SK-N-SH (cell line): ENCODE measurements around the gene KRAS. TPM values are rescaled to one million over a fixed set of nuclear protein-coding genes. Genes with fewer than 3 reads are reported as not detected.
A peak's percentile ranks its signal among the peaks of the same experiment; 100 is the strongest.

Source experiments
- CTCF ChIA-PET: fragments of 300-600, 350-600 bp; formaldehyde crosslinking; extraction: SDS; loops from one replicate; lab custom pipeline; 2021; lab: Yijun Ruan, JAX
- POLR2A ChIA-PET: fragments of 350-600 bp; sonication (Branson Sonifier 250); formaldehyde crosslinking; extraction: SDS; loops from one replicate; lab custom pipeline; 2020; ENCODE audit warnings: antibody characterized with exemption, inconsistent platforms; lab: Yijun Ruan, JAX
- DNase-seq: peaks from one replicate; pipeline ENCODE4 v3.0.0; 2012
- H2AFZ ChIP-seq: fragments of 200-600 bp; sonication (generic); 2 replicates; pipeline ENCODE4 v1.8.1; 2016; ENCODE audit warnings: antibody characterized with exemption, mild to moderate bottlenecking, low read depth
- H3F3A ChIP-seq: fragments of 200-600 bp; sonication (generic); replicated peaks from 2 replicates; pipeline ENCODE3; 2016; ENCODE audit warnings: antibody characterized with exemption, mild to moderate bottlenecking; ENCODE audit not compliant: insufficient read depth
- H3K27ac ChIP-seq, 2 experiments: fragments of 200-500 bp in 1 of 2; fragments of 200-600 bp in 1 of 2; sonication (Bioruptor generic) in 1 of 2; sonication (generic), shearing (Covaris generic) in 1 of 2; 2 replicates each; pipeline versions ENCODE4 v1.5.1 to v1.6.1; 2014 to 2016; ENCODE audit warnings: low read depth in 2 of 2, inconsistent platforms in 1 of 2, low read length in 1 of 2, mild to moderate bottlenecking in 1 of 2, mixed read lengths in 1 of 2
- H3K27me3 ChIP-seq: fragments of 200-600 bp; sonication (generic), shearing (Covaris generic); 2 replicates; pipeline ENCODE4 v1.6.1; 2016; ENCODE audit warnings: mixed run types; ENCODE audit not compliant: insufficient read depth
- H3K36me3 ChIP-seq, 2 experiments: fragments of 200-500 bp in 1 of 2; fragments of 200-600 bp in 1 of 2; sonication (Bioruptor generic) in 1 of 2; sonication (generic) in 1 of 2; replicated peaks in 1 of 2; 2 replicates each; pipeline versions ENCODE3 to v1.5.1; 2014 to 2016; ENCODE audit warnings: low read length in 1 of 2, mild to moderate bottlenecking in 1 of 2; ENCODE audit not compliant: insufficient read depth in 2 of 2, control insufficient read depth in 1 of 2
- H3K4me1 ChIP-seq, 2 experiments: fragments of 200-500 bp in 1 of 2; fragments of 200-600 bp in 1 of 2; sonication (Bioruptor generic) in 1 of 2; sonication (generic), shearing (Covaris generic) in 1 of 2; 2 replicates each; pipeline versions ENCODE4 v1.5.1 to v1.6.1; 2014 to 2016; ENCODE audit warnings: low read depth in 1 of 2, low read length in 1 of 2, mixed run types in 1 of 2; ENCODE audit not compliant: insufficient read depth in 2 of 2, control insufficient read depth in 1 of 2
- H3K4me2 ChIP-seq: fragments of 200-600 bp; sonication (generic), shearing (Covaris generic); 2 replicates; pipeline ENCODE4 v1.6.1; 2017; ENCODE audit warnings: mixed run types
- H3K4me3 ChIP-seq, 2 experiments: fragments of 200-500 bp in 1 of 2; fragments of 200-600 bp in 1 of 2; sonication (Bioruptor generic) in 1 of 2; sonication (generic), shearing (Covaris generic) in 1 of 2; 2 replicates each; pipeline versions ENCODE4 v1.5.1 to v1.8.1; 2014 to 2016; ENCODE audit warnings: low read depth in 2 of 2, inconsistent platforms in 1 of 2, low read length in 1 of 2, mild to moderate bottlenecking in 1 of 2, mixed read lengths in 1 of 2, moderate library complexity in 1 of 2
- H3K79me2 ChIP-seq: fragments of 200-600 bp; sonication (generic); 2 replicates; pipeline ENCODE4 v1.8.1; 2017; ENCODE audit warnings: mild to moderate bottlenecking; ENCODE audit not compliant: insufficient read depth
- H3K9ac ChIP-seq: fragments of 200-600 bp; sonication (generic); 2 replicates; pipeline ENCODE4 v1.6.1; 2017; ENCODE audit warnings: mixed run types
- H3K9me2 ChIP-seq: fragments of 200-600 bp; sonication (generic); 2 replicates; pipeline ENCODE4 v1.6.1; 2017; ENCODE audit warnings: mixed run types
- H3K9me3 ChIP-seq: fragments of 200-600 bp; sonication (generic); 2 replicates; pipeline ENCODE4 v1.6.1; 2017; ENCODE audit warnings: mixed run types, mild to moderate bottlenecking, moderate library complexity
- H4K20me1 ChIP-seq: fragments of 200-600 bp; sonication (generic); 2 replicates; pipeline ENCODE4 v1.6.1; 2017; ENCODE audit warnings: mild to moderate bottlenecking, mixed run types; ENCODE audit not compliant: insufficient read depth
- CHD2 ChIP-seq: fragments of 150-350 bp; IDR thresholded peaks from 2 replicates; pipeline ENCODE4 v1.6.1; 2018; ENCODE audit warnings: low read length; ENCODE audit not compliant: partially characterized antibody
- EZH2phosphoT487 ChIP-seq: fragments of 200-600 bp; sonication (generic); IDR thresholded peaks from 2 replicates; pipeline ENCODE4 v1.6.1; 2017; ENCODE audit warnings: low read depth, mixed run types, mild to moderate bottlenecking, antibody characterized with exemption, moderate library complexity, borderline replicate concordance
- FOSL2 ChIP-seq: IDR thresholded peaks from 2 replicates; pipeline ENCODE4 v1.4.0; 2012; ENCODE audit warnings: low read depth, mild to moderate bottlenecking, moderate library complexity, borderline replicate concordance
- GABPA ChIP-seq: IDR thresholded peaks from 2 replicates; pipeline ENCODE4 v1.4.0; 2012; ENCODE audit warnings: low read depth, mild to moderate bottlenecking
- JUND ChIP-seq: IDR thresholded peaks from 2 replicates; pipeline ENCODE4 v1.4.0; 2012
- POLR2AphosphoS5 ChIP-seq: IDR thresholded peaks from 2 replicates; pipeline ENCODE4 v1.6.1; 2012; ENCODE audit warnings: low read depth, low read length
- RAD21 ChIP-seq: IDR thresholded peaks from 2 replicates; pipeline ENCODE4 v1.6.1; 2012; ENCODE audit warnings: mild to moderate bottlenecking, low read length
- RFX5 ChIP-seq: IDR thresholded peaks from 2 replicates; pipeline ENCODE4 v1.6.1; 2012; ENCODE audit warnings: mild to moderate bottlenecking, improper control_type of control experiment, low read length
- TAF1 ChIP-seq: IDR thresholded peaks from 2 replicates; pipeline ENCODE4 v1.6.1; 2012; ENCODE audit warnings: low read depth, mild to moderate bottlenecking, low read length, moderate library complexity, borderline replicate concordance
- TCF12 ChIP-seq: IDR thresholded peaks from 2 replicates; pipeline ENCODE4 v1.4.0; 2012
- polyA plus RNA-seq, 3 experiments: library from polyadenylated mRNA; depleted of rRNA; stranded (reverse); fragments of >200 nt; gene quantifications; 2 replicates each; pipeline ENCODE4 v1.2.3, GENCODE V29; 2012
- TF ChIP-seq, protein P1 (sequence below): IDR thresholded peaks from 2 replicates; pipeline ENCODE4 v1.6.1; 2012; ENCODE audit warnings: mild to moderate bottlenecking, low read depth, low read length, moderate library complexity
- TF ChIP-seq, protein P2 (sequence below): IDR thresholded peaks from 2 replicates; pipeline ENCODE4; 2012
- TF ChIP-seq, protein P3 (sequence below): fragments of 200-600 bp; sonication (generic); IDR thresholded peaks from 2 replicates; pipeline ENCODE4 v1.6.1; 2017; ENCODE audit warnings: antibody characterized with exemption, mild to moderate bottlenecking, moderate library complexity
- TF ChIP-seq, protein P4 (sequence below): IDR thresholded peaks from 2 replicates; pipeline ENCODE4 v1.4.0; 2012; ENCODE audit warnings: low read depth, borderline replicate concordance

The KRAS gene
- polyA plus RNA-seq, 1 of the 3 experiments (the other 2 are of a cell fraction) = 8.0 TPM

DNA sequence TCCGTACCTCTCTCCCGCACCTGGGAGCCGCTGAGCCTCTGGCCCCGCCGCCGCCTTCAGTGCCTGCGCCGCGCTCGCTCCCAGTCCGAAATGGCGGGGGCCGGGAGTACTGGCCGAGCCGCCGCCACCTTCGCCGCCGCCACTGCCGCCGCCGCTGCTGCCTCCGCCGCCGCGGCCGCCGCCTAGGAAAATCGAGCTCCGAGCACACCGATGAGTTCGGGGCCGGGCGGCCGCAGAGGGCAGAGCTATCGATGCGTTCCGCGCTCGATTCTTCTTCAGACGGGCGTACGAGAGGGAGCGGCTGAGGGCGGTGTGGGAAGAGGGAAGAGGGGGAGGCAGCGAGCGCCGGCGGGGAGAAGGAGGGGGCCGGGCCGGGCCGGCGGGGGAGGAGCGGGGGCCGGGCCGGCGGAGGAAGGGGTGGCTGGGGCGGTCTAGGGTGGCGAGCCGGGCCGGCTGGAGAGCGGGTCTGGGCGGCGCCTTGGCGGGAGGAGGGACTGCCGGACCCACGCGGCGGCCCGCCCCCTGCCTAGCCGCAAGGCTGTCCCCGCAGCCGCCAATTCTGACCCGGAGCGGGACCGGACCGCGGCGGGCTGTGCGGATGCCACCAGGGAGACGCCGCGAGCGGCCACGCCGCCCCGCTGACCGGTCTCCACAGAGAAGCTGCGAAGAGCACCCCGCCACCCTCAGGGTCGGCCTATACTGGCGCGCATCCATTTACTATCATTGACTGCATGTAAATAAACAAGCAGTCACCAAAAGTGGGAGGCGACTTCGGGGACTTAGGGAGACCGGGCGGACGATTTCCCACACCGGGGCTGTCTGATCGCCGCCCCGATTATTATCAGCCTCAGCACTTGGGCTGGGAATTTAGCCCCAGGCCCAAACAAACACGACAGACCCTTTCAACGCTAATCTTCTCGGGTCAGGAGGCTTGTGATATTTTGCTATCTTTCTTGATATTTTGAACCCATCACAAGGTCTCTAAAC, at the start of gene KRAS (continued):
- TF ChIP-seq, protein P1, sequence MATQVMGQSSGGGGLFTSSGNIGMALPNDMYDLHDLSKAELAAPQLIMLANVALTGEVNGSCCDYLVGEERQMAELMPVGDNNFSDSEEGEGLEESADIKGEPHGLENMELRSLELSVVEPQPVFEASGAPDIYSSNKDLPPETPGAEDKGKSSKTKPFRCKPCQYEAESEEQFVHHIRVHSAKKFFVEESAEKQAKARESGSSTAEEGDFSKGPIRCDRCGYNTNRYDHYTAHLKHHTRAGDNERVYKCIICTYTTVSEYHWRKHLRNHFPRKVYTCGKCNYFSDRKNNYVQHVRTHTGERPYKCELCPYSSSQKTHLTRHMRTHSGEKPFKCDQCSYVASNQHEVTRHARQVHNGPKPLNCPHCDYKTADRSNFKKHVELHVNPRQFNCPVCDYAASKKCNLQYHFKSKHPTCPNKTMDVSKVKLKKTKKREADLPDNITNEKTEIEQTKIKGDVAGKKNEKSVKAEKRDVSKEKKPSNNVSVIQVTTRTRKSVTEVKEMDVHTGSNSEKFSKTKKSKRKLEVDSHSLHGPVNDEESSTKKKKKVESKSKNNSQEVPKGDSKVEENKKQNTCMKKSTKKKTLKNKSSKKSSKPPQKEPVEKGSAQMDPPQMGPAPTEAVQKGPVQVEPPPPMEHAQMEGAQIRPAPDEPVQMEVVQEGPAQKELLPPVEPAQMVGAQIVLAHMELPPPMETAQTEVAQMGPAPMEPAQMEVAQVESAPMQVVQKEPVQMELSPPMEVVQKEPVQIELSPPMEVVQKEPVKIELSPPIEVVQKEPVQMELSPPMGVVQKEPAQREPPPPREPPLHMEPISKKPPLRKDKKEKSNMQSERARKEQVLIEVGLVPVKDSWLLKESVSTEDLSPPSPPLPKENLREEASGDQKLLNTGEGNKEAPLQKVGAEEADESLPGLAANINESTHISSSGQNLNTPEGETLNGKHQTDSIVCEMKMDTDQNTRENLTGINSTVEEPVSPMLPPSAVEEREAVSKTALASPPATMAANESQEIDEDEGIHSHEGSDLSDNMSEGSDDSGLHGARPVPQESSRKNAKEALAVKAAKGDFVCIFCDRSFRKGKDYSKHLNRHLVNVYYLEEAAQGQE = no peak
- TF ChIP-seq RFX5 (no peak), JUND (no peak), EZH2phosphoT487 (no peak), FOSL2 (no peak), TCF12 (no peak)
- TF ChIP-seq, protein P2, sequence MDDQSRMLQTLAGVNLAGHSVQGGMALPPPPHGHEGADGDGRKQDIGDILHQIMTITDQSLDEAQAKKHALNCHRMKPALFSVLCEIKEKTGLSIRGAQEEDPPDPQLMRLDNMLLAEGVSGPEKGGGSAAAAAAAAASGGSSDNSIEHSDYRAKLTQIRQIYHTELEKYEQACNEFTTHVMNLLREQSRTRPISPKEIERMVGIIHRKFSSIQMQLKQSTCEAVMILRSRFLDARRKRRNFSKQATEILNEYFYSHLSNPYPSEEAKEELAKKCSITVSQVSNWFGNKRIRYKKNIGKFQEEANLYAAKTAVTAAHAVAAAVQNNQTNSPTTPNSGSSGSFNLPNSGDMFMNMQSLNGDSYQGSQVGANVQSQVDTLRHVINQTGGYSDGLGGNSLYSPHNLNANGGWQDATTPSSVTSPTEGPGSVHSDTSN = peak; percentile 13; the same call in 1 of the 2 replicates
- TF ChIP-seq, protein P3, sequence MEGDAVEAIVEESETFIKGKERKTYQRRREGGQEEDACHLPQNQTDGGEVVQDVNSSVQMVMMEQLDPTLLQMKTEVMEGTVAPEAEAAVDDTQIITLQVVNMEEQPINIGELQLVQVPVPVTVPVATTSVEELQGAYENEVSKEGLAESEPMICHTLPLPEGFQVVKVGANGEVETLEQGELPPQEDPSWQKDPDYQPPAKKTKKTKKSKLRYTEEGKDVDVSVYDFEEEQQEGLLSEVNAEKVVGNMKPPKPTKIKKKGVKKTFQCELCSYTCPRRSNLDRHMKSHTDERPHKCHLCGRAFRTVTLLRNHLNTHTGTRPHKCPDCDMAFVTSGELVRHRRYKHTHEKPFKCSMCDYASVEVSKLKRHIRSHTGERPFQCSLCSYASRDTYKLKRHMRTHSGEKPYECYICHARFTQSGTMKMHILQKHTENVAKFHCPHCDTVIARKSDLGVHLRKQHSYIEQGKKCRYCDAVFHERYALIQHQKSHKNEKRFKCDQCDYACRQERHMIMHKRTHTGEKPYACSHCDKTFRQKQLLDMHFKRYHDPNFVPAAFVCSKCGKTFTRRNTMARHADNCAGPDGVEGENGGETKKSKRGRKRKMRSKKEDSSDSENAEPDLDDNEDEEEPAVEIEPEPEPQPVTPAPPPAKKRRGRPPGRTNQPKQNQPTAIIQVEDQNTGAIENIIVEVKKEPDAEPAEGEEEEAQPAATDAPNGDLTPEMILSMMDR = no peak
- TF ChIP-seq, all 33 proteins: peak for 10

DNA sequence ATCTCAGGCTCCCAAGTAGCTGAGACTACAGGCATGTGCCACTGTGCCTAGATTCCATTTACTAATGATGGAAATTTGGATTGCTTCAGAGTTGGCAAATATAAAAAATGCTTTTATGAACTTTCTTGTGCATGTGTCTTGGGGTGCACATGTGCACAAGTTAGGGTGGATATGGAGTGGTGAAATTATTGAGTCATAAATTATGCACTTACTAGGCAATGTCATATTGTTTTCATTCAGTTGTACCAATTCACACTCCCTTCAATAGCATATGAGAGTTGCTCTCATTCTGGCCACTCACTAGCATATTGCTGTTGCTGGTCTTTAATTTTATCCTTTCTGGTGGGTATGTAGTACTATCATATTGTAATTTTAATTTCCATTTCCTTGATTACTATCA, 45.7 kb upstream of the KRAS start:
- no peaks in the 10 kb centered on the region; a peak in 1 of 4 replicates for H3K4me1 ChIP-seq
- ChIA-PET CTCF (no interaction called here), POLR2A (no interaction called here)
- no peaks in the 10 kb centered on the region for H3K9me2 ChIP-seq
- H2AFZ ChIP-seq = no peak overlapping the region
- no peaks in the 10 kb centered on the region for H3K79me2 ChIP-seq
- H3K36me3 ChIP-seq = no peaks in the 10 kb centered on the region
- no peak overlapping the region for H3K27ac ChIP-seq
- TF ChIP-seq TAF1 (no peak), GABPA (no peak), POLR2AphosphoS5 (no peak), RAD21 (no peak), CHD2 (no peak)
- TF ChIP-seq, protein P2 = no peak
- TF ChIP-seq, protein P4, sequence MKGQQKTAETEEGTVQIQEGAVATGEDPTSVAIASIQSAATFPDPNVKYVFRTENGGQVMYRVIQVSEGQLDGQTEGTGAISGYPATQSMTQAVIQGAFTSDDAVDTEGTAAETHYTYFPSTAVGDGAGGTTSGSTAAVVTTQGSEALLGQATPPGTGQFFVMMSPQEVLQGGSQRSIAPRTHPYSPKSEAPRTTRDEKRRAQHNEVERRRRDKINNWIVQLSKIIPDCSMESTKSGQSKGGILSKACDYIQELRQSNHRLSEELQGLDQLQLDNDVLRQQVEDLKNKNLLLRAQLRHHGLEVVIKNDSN = no peak
- H4K20me1 ChIP-seq = no peaks in the 10 kb centered on the region
- no peak overlapping the region for H3K4me2 ChIP-seq
- H3K4me3 ChIP-seq = no peak overlapping the region
- no peaks in the 10 kb centered on the region for H3K9me3 ChIP-seq
- H3K9ac ChIP-seq = no peak overlapping the region
- H3K27me3 ChIP-seq = no peaks in the 10 kb centered on the region
- no peaks in the 10 kb centered on the region for H3F3A ChIP-seq
- DNase-seq = no peak
